Gastrocnemius medialis (tissue), 4 donors: ENCODE results near the gene THSD4.

Experiments used
- CTCF ChIP-seq, 5 experiments: fragments of 450-650 bp in 3 of 5; fragments of 200-600 bp in 2 of 5; sonication (generic) in 2 of 5; IDR thresholded peaks in 4 of 5; conservative IDR thresholded peaks in 1 of 5; 1 replicate in 4 of 5; 2 replicates in 1 of 5; pipeline ENCODE4 v1.5.1; 2016 to 2019; ENCODE audit warnings: antibody characterized with exemption in 5 of 5, mild to moderate bottlenecking in 3 of 5, moderate library complexity in 3 of 5
- POLR2A ChIP-seq, 2 donors: fragments of 450-650 bp; IDR thresholded peaks; one replicate each; pipeline ENCODE4 v1.6.1; 2017; ENCODE audit warnings: antibody characterized with exemption in 2 of 2, mild to moderate bottlenecking in 2 of 2, moderate library complexity in 2 of 2

GRCh38 chr15:71338265-71338664 is 223.0 kb downstream of the THSD4 start:
- TF ChIP-seq CTCF (IDR thresholded peaks at IDR 0.05 in 4 of 5, conservative IDR thresholded peaks at IDR 0.05 in 1 of 5): no peak
- no peak for TF ChIP-seq POLR2A (IDR thresholded peaks at IDR 0.05)
